Lower leg skin (tissue), 4 donors: ENCODE measurements around the gene TNIP1. TPM values are rescaled to one million over a fixed set of nuclear protein-coding genes. Genes with fewer than 3 reads are reported as not detected.

Source experiments
- DNase-seq, 2 donors: peaks; one replicate each; pipeline ENCODE4 v3.0.0-alpha.2; 2019; ENCODE audit warnings: low spot score in 2 of 2
- H3K4me3 ChIP-seq: fragments of 200-600 bp; sonication (generic); 2 replicates; pipeline ENCODE4 v1.5.1; 2017; ENCODE audit warnings: mild to moderate bottlenecking, low read depth; ENCODE audit not compliant: poor library complexity, severe bottlenecking
- CTCF ChIP-seq, 3 donors: fragments of 450-650 bp; IDR thresholded peaks; one replicate each; pipeline ENCODE4 v1.5.1; 2016; ENCODE audit warnings: antibody characterized with exemption in 3 of 3, mild to moderate bottlenecking in 3 of 3, moderate library complexity in 2 of 3
- POLR2A ChIP-seq, 2 donors: fragments of 450-650 bp; IDR thresholded peaks; one replicate each; pipeline ENCODE4 v1.6.1; 2016 to 2017; ENCODE audit warnings: antibody characterized with exemption in 2 of 2, mild to moderate bottlenecking in 1 of 2, moderate library complexity in 1 of 2
- WGBS, 2 donors: methylation state at CpG; one replicate each; pipeline ENCODE4 v1.1.5; 2018; 5-methylcytosine and 5-hydroxymethylcytosine counted together
- intact Hi-C: fragments of 100-400 bp; cut with DNase I; formaldehyde crosslinking; loops from one replicate; pipeline ENCODE4 v1.15.0; 2023; ENCODE audit warnings: low total_unique reads
- total RNA-seq, 4 donors: library from RNA; depleted of rRNA; stranded (reverse); fragments of >200 nt; gene quantifications; one replicate each; pipeline ENCODE4 v1.1.0, GENCODE V29; 2016

The TNIP1 gene
- total RNA-seq, 4 donors from 2014 or later: 91.2 to 123 (median 98.1) TPM

GRCh38 chr5:151030056-151030336, 50.8 kb downstream of the TNIP1 start:
- intact Hi-C loops: no loop called here
- DNase-seq: no peak
- no peak overlapping the region for H3K4me3 ChIP-seq
- TF ChIP-seq CTCF (IDR thresholded peaks at IDR 0.05) (no peak), POLR2A (IDR thresholded peaks at IDR 0.05) (no peak)
- 88% methylated on average over 5 of the region's 5 CpGs for WGBS, 2 donors

- no peak overlapping the region for H3K4me3 ChIP-seq
- TF ChIP-seq POLR2A (IDR thresholded peaks at IDR 0.05) (no peak), CTCF (IDR thresholded peaks at IDR 0.05) (no peak)
- no peak for DNase-seq
- intact Hi-C loops: no loop called here
- WGBS, 2 donors: 96 to 97% methylated on average over 9 of the region's 9 CpGs
Measured at GRCh38 chr5:151029179-151030055, 51.4 kb downstream of the TNIP1 start.

- no peak for DNase-seq
- no peak overlapping the region for H3K4me3 ChIP-seq
- WGBS, 2 donors: 97 to 98% methylated on average over 7 to 8 of the region's 8 CpGs
- intact Hi-C loops: no loop called here
- TF ChIP-seq POLR2A (IDR thresholded peaks at IDR 0.05) (no peak), CTCF (IDR thresholded peaks at IDR 0.05) (no peak)
Measured at GRCh38 chr5:151028717-151029116, 52.1 kb downstream of the TNIP1 start.

GRCh38 chr5:151027961-151028479, 52.8 kb downstream of the TNIP1 start:
- no peak for DNase-seq
- 93% methylated on average over 11 of the region's 11 CpGs for WGBS, 2 donors
- intact Hi-C loops: no loop called here

GRCh38 chr5:151026679-151027078, 54.2 kb downstream of the TNIP1 start:
- WGBS, 2 donors: 53 to 79% methylated on average over 7 of the region's 7 CpGs
- TF ChIP-seq POLR2A (IDR thresholded peaks at IDR 0.05): no peak
- TF ChIP-seq CTCF (IDR thresholded peaks at IDR 0.05): no peak
- DNase-seq: no peak
- intact Hi-C loops: no loop called here
- no peak overlapping the region for H3K4me3 ChIP-seq

More at GRCh38 chr5:151027961-151028479, 52.8 kb downstream of the TNIP1 start:
- TF ChIP-seq CTCF (IDR thresholded peaks at IDR 0.05): no peak
- no peak for TF ChIP-seq POLR2A (IDR thresholded peaks at IDR 0.05)
- H3K4me3 ChIP-seq: no peak overlapping the region
